DMS153 (cell line): ENCODE results near the gene BRSK2.

Experiments used
- DNase-seq: peaks from one replicate; lab custom pipeline; 2025; lab: John Stamatoyannopoulos, UW

Gene BRSK2

DNA sequence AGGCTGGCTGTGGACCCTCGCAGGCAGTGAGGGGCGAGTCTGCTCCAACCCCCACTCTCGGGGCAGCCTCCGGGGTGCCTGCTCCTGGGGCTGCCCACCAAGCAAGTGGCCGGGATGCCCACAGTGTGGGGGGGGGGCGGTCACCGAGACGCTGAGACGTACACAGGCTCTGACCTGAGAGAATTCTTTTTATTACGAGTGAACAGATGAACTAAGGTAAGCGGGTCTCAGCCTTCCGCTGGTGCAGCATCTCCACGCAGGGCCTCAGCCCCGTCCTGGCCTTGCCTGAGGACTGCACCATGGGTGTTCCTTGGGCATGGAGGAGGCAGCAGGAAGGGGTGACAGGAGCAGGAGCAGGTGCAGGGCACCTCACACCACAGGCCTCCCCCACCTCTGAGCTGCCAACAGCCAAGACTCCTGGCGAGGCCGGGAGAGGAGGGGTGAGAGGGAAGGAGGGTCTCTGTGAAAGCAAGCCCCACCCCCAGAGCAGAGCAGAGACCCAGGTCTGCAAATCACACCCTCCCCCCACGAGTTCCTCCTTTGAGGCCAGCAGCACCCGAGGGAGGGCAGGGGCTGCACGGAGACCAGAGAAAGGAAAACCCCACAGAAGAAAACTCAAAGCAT, 79.7 kb downstream of the BRSK2 start:
- DNase-seq = no peak

DNA sequence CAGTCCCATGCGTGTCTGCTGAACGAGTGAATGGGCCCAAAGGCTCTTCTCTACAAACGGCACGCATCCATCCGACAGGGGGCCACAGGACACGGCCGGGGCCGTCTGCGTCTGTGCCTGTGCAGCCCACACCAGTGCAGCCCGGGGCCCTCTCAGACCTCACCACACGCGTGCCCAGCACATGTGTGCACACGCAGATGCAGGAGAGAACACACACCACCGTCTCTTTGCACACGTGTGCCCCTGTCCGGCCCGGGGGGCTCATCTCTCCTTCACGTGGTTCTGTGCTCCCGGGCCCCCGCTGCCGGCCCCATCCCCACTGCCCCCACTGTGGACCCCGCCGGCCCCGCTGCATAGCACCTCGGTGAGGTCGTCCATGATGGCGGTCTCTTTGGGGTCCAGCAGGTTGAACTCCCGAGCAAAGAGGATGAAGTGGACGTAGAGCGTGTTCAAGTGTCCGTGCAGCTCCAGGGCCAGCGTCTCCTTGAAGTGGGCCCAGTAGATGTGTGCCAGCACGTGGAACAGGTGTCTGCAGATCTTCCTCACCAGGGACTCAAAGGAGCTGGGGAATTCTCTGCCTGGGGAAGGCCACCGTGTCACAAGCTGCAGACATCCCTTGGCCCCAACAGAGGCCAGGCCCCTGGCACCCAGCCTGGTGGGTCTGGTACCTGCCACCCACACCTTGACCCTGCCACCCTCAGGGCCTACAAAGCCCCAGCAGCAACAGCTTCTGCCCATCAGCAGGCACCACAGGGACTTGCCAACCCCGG, 80.4 kb downstream of the BRSK2 start:
- no peak for DNase-seq

DNA sequence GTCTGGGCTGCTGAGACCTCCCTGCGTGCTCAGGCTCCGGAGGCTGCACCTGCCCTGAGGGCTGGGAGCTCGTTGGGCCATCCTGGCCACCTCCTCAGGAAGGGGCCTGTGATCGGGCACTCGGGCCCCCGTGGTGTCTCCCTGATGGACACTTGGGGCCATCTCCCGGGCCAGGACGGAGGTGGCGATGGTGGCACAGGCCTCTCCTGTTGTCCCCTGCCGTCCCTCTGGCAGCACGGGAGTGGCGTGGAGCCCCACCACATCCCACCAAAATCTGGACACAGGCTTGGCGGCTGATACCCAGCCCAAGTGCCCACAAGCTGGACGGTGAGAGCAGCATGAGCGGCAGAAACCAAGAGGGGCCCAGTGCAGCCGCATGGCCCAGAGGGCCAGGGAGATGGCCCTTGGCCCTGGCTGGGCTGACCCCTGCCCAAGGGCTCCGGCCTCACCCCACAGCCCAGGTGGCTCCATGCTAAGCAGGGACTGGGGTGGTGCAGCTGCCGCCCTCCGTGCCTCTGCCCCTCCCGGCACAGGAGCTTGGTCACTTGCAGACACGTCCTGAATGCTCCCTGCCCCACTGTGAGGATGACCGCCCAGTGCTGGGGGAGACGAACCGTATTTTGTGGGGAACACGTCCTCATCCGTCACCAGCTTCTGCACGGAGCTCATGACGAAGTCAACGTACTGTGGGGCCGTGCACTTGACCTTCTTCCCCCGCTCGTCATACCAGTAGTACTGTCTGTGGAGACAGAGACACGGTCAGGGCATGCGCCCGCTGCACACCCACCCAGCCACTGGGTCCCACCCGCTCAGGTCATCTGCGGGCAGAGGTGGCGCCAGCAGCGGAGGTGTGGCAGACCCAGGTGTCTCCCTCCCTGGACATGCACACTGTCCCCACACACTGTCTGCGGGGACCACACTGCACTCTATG, 81.2 kb downstream of the BRSK2 start:
- DNase-seq = no peak

DNA sequence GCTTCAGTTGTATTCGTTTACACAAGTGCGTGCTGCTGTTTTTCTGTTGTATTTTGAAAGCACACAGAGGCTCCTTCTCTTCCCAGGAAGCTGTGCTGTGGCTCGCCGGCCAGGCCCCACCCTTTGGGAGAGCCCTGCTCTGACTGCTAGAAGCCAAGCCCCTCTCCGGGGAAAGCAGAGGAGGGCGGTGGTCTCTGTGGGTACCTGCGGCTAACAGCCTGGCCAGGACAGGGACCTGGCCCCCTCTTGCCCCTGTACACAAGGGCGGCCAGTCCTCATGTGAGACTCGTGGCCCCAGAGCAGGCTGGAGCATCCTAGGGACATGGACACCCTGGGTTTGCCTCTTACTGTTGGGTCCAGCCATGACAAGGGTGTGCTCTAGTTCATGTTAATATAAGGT, 82.0 kb downstream of the BRSK2 start:
- no peak for DNase-seq

DNA sequence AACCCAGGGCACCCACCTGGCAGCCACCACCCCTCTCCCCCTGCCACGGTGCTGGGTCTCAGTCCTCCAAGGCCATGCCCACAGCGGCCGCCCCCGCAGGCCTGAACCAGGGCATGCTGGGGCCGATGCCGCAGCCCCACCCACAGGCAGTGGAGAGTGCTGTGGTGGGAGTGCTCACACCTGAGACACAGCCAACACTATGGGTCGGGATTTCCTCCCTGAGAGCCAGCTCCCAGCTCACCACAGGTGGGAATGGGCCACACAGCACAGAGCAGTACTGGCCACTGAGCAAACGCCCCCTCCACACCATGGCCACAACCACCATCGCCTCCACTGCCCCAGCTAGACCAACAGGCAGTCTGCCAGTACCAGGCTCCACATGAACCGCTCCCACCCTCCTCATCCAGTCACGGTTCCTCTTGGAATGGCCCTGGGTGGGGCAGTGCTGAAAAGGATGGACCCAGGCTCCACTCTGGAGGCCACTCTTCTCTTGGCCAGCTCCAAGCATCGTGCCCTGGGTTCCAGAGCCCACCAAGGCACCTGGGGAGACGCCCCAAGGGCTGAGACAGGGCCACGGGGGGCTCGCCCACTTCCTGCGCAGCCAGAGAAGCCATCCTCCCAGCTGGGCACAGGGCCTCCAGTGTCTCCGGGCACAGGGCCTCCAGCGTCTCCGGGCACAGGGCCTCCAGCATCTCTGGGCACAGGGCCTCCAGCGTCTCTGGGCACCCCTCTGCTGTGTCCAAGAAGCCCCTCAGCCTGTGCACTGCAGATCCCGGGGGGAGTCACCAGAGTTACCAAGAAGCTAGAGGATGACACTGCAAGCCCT, 82.7 kb downstream of the BRSK2 start:
- DNase-seq = no peak

DNA sequence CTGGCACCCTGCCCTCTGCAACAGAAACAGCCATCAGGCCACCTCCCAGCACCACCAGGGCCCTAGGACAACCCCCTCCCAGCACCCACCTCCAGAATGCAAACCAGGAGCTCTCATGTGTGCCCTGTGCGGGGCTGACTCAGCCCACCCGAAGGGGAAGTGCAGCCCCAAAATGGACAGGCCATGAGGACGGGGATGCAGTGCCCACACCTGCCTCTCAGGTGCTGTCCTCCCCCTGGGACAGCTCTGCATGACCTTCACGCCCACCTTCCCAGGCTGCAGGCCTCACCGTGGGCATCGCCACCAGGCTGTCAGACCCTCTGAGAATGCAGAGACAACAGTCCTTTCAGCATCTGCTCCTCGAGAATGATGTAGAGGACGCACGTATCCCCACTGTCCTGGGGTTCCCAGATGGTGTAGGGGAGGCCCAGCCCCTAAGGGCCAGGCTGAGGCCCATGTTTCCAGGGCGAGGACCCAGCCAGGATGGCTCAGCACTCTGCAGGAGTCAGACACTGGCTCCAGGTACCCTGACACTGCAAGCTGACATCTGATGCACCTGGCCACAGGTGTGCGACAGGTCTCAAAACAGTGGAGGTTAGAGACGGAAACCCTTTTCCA, 83.4 kb downstream of the BRSK2 start:
- DNase-seq = no peak

DNA sequence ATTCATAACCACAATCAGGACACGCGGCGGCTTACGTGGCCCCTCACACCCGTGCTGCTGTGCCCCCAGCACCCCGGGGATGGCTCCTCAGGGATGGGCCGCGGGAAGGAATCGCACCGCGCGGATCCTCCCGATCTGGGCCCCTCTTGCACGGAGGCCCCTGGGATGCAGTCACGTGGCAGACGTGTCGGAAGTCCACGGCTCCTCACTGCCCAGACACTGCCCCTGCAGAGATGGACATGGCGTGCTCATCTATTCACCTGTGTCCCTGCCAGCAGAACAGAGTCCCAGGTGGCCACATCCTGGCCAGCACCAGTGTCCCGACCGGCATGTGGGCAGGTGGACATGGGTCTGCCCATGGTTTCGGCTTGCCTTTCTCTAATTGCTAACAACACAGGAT, 84.1 kb downstream of the BRSK2 start:
- no peak for DNase-seq

DNA sequence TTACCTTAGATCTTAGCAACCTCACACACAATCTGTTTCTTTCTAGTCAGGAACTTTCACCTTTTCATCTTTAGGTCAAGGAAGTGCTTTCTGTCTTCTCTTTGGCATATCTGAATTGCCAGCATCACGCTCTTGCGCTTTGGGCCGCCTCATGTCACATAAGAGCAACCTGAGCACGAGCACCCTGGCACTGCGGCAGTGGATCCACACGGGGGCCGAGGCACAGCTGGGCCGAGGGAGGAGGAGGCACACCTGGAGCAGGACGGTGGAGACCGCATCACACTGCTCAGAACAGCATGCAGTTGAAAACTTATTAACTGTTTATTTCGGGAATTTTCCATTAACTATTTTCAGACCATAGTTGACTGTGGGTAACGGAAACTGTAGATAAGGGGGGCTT, 86.1 kb downstream of the BRSK2 start:
- no peak for DNase-seq

DNA sequence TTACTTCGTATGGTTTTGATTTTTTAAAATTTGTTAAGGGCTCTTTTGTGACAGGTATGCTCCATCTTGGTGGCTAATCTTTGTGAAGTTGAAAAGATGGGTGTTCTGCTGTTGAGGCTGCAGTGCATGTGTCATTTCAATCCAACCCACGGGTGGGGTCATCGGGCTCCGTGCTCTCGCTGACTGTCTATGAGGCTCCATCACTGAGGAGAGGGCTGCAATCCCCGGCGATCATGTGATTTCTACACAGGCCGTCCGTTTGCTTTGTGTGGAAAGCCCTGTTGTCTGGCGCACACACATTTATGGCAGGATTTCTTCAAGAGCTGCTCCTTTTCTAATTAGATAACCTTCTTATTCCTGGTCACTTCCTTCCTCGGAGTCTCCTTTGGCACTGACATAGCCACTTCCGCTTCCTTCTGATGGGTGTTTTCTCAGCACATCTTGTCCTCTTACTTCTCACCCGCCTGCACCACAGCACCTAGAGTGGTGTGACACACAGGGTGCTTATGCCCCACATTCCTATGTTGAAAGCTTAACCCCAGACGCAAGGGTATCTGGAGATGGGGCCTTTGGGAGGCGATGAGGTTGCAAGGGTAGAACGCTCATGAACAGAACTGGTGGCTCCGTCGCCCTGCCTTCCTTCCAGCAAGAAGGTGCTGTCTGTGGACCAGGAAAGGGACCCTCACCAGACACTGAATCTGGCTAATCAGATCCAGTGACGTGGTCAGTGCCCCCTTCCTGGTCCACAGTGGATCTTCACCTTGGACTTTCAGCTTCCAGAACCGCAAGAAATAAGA, 87.4 kb downstream of the BRSK2 start:
- DNase-seq = no peak

DNA sequence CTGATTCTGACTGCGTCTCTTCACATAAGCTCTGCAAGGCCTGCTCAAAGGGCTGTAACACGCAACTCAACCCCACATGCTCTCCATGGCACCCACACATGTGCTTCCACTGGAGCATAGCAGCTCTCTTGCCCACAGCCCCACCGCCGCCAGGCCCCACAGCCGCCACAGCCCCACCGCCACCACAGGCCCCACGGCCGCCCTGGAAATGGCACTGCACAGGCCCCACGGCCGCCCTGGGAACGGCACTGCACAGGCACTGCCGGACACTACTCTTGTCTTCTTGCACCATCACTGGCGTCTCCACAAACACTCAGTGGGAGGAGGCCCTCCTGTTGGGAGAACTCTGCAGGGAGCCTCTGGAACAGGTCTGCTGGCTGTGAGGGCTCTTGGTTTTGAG, 88.3 kb downstream of the BRSK2 start:
- DNase-seq = no peak

DNA sequence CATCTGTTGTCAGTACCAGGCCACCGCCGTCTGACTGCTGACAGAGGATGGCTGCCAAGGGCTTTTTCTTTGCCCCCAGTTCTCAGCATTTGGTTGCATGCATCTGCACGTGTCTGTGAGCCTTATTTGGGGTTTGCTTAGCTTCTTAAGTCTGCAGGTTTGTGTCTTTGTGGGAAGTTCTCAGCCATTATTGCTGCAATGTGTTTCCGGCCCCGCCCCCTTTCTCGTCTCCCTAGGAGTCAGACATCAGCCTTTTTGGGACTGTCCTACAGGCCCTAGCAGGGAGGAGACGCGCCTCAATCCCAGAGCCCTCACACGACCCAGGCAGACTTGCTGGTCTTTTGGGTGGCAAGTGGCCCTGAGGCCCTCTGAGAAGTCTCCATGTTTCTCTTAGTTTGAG, 88.8 kb downstream of the BRSK2 start:
- no peak for DNase-seq

DNA sequence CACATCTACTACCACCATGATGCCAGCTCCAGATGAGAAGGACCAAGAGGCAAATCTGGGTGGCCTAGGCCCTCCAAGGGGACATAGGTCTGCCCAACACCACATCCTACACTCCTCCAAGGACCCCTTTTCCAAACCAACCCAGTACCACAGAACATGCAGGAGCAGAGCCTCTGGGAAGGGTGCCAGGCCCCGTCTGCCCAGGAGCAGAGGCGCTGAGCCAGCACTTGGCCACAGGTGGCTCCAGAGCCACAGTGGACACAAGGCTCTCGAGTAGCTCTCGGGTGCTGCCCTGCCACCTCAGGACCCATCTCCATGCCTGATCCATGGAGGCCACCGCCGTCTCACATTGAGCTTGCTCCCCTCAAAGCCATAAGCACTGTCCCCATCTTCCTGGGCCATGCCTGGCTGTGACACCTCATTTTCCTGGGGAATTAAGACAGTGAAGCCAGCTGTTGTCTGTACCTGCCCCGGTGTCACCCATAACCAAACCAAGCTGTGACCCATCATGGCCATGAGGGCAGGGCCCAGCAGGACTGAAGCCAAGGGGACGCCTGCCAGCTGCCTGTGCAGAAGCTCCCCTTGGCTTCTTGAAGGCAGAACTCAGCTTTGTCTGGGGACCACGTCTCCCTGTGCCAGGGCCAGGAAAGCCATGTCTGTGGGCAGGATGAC, 89.4 kb downstream of the BRSK2 start:
- no peak for DNase-seq

DNA sequence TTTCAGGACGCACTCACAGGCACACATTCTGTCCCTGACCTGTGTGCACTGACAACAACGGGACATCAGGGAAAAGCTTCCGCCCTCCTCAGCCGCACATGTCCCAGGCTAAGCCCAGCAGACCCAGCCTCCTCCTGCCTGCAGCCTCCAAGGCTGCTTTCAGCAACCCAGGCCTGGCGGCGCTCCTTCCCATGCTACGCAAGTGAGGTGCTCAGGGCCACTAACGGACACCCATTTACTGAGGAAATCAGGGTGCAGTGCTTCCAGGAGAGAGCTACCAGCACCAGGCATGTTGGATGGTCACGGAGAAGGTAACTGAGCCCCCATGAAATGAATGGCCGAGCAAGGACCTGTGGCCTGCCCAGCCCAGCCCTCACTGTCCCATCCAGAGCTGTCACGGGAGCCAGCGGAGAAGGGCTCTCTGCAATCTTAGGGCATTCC, 90.0 kb downstream of the BRSK2 start:
- no peak for DNase-seq

DNA sequence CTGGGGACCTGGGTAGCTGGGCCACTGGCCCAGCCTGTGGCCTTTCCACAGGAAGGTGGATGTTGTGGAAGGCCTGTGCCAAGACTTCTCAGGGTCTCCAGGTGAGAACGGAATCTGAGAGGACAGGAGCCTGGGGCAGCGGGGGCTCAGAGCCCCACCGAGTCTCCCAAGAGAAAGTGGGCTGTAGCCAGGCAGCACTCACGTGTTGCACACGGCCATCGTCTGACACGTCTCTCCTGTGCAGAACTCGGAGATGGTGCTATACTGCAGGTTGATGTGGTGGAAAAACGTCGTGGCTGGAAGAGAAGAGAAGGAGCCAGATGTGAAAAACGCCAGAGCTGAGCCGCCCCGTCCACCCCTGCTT, 90.4 kb downstream of the BRSK2 start:
- no peak for DNase-seq

DNA sequence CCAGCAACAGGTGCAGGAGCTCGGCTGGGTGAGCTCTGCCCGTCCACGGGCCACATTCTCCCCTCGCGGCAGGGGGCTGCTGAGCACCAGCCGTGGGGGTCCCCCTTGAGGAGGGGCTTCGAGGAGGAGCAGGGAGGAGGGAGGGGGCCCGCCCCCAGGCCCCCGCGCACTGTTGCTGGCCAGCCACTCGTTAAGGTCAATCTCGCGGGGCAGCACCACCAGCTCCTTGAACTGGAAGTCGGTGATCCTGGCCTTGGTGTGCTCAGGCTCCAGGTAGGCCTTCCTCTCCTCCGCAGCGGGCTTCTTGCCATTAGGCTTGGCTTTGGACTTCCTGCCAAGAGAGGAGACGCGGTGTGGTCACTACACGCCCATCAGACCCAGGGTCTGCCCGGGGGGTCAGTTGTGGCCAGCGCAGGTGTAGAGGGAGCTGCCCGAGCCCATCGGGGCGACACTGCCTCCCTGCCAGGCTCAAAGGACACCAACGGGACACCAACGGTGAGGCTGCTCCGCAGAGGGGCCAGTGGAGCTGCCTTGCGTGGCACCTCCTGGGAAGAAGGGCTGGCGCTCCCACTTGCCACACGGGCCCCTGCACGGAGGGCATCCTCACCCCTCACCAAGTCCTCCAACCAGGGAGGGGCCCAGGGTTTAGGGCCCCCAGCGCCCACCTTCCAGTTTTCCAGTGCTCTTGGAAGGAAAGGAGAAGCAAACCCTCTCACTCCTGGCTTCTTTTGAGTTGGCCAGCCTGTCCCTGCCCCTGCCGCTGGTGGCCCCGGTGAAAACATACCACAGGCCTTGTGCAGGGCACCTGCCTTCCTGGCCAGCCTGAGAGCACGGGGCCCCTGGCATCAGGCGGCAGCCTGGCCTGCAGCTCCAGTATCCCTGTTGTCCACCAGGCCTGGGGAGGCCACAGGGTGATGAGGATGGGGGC, 91.1 kb downstream of the BRSK2 start:
- no peak for DNase-seq

DNA sequence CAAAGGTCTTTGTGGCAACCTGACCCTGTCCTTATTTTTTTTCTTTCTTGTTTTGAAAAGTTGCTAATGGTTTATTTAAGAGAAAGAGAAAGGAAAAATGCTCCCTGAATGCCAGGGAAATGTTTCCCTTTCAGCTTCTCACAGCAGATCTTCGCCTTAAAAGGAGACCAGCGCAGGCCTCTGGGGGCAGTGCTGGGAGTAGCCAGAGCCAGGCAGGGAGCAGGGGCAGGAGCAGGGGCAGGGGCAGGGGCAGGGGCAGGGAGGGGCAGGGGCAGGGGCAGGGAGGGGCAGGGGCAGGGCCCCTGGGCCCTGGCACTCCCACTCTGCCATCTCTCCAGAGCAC, 91.7 kb downstream of the BRSK2 start:
- DNase-seq = no peak

DNA sequence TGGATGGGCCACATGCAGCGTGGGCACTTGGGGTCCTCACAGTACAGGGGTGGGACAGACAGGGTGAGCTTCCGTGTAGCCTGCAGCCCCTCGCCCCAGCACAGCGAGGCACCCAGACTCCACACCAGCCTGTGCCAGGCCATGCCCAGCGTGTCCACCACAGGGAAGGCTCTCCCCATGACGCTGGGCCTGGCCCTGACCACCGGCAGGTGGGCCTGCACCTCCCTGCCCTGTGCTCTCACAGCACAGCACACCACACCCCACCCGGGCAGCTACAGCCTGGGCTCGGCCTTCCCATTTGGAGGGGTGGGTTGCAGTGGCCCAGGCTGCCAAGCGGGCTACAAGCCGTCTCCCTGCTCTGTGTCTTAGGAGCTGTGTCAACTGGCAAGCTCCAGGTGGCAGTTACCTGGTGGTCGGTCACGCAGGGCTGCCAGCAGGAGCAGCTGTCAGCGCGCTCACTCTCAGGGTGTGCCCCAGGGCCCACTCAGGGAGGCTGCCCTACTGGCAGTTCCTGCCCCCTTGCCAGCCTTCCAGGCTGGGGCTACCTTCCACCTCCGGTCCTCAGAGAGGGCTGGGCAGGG, 92.2 kb downstream of the BRSK2 start:
- DNase-seq = no peak

DNA sequence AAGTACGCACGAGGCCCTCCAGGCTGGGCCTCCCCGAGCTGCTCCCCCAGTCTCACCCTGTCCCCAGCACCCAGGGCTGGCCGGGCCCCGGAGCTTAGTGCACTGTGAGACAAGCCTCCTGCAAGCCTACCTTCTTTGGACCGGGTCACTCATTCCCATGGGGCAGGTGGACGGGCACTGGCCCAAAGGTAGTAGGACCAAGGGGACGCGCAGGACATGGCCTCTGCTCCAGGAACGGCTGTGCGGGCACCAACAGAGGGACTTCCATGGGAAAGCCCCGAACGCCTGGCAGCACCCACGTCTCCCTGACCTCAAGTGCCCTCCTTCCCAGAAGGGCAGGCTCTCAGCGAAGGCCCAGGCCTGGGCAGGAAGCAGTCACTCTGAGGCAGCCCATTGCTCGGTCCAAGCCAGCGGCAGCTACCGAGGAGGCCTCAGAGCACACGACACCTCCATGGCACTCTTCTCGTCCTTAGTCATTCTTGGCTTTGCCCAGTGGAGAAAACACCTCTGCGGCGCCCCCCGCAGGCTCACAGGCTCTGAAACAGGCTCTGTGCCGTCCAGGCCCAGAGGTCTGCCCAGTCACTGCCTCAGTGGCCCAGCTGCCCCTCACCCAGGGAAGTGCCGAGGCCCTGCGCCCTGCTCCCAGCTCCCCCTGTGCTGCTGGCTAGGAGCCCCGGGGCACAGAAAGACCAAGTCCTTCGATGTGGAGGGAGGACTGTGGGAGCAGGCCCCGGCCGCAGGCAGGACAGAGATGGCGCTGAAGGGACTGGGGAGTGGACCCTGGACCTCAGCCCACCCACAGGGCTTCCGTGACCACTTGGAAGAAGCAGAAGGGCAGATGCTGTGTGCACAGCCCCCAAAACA, 93.1 kb downstream of the BRSK2 start:
- DNase-seq = no peak
